Measurements from ENCODE around the gene PRKCA.

Gene PRKCA

DNA sequence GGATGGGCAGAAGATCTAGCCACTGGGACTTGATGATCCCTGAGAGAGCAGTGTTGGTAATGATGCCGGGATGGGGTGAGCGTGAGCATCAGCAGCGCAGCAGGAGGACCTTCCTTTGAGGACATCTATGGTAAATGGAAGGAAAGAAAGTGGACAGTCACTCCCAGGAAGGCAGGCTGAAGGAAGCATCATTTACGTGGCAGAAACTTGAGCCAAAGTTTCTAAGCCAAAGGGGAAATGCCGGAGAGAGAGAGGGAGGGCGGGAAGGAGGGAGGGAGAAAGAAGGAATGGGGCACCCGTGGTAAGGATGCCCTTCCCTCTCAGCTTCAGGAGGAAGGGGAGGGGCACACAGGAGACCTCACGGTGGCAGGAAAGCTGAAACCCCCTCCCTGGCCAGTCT, 446.2 kb downstream of the PRKCA start:
- TF ChIP-seq FOXP2 (optimal IDR thresholded peaks at IDR 0.05; ENCODE audit: borderline replicate concordance, extremely low read depth, extremely low read length, insufficient read depth) (no peak), SIN3A (IDR thresholded peaks at IDR 0.05; ENCODE audit: borderline replicate concordance, insufficient read depth, low read length) (no peak), POLR2AphosphoS5 (IDR thresholded peaks at IDR 0.05; ENCODE audit: low read depth, low read length) (no peak), TAF1 (IDR thresholded peaks at IDR 0.05; ENCODE audit: borderline replicate concordance, insufficient read depth, low read length) (no peak)
- TF ChIP-seq, protein P1, sequence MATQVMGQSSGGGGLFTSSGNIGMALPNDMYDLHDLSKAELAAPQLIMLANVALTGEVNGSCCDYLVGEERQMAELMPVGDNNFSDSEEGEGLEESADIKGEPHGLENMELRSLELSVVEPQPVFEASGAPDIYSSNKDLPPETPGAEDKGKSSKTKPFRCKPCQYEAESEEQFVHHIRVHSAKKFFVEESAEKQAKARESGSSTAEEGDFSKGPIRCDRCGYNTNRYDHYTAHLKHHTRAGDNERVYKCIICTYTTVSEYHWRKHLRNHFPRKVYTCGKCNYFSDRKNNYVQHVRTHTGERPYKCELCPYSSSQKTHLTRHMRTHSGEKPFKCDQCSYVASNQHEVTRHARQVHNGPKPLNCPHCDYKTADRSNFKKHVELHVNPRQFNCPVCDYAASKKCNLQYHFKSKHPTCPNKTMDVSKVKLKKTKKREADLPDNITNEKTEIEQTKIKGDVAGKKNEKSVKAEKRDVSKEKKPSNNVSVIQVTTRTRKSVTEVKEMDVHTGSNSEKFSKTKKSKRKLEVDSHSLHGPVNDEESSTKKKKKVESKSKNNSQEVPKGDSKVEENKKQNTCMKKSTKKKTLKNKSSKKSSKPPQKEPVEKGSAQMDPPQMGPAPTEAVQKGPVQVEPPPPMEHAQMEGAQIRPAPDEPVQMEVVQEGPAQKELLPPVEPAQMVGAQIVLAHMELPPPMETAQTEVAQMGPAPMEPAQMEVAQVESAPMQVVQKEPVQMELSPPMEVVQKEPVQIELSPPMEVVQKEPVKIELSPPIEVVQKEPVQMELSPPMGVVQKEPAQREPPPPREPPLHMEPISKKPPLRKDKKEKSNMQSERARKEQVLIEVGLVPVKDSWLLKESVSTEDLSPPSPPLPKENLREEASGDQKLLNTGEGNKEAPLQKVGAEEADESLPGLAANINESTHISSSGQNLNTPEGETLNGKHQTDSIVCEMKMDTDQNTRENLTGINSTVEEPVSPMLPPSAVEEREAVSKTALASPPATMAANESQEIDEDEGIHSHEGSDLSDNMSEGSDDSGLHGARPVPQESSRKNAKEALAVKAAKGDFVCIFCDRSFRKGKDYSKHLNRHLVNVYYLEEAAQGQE (IDR thresholded peaks at IDR 0.05; ENCODE audit: insufficient read depth in 1 of 2, low read depth in 2 of 2, low read length in 2 of 2): no peak

DNA sequence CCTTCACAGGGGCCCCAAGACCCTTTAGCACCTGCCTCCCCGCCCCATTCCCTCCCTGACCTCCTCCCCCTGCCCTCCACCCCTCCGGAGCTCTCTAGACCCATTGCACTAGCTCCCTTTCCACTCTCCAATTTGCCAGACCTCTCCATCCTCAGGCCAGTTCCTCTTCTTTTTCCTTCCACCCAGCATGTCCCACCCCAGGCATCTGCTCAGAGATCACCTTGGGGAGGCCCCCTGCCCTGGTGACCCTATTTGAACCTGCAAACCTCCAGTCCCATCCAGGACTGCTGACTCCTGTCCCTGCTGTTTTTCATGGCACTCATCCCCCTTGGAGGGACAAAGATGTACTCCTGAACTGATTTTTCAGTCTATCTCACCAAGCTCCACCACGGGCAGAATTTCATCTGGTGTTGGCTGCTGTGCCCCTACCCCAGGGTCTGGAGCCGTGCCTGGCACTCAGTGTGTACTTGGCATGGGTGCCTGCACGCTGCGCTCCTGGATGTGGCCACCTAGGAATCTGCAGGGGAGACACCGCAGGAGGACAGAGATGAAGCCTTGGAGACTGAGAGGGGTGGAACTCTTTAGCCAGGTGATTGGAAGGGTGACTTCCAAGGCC, 446.9 kb downstream of the PRKCA start:
- no peak for TF ChIP-seq POLR2AphosphoS5 (IDR thresholded peaks at IDR 0.05; ENCODE audit: low read depth, low read length)

DNA sequence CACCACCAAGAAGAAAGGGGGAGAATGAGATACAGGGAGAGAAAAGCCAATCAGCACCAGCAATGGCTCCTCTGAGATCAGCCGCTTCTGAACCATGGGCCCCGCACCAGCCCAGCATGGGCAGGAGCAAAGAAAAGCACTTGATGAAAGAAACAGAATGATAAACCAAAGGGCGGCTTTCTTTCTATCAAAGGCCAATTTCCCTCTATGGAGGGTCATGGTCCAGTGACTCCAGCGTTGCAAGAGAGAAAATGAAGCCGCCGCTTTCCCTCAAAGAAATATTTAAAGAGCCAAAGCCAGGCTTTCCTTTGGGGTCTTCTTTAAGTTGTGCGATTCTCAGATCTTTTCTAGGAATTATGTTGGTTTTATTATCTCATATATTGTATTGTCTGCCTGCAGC, 447.7 kb downstream of the PRKCA start:
- TF ChIP-seq POLR2AphosphoS5 (IDR thresholded peaks at IDR 0.05; ENCODE audit: low read depth, low read length) (no peak), SIN3A (IDR thresholded peaks at IDR 0.05; ENCODE audit: borderline replicate concordance, insufficient read depth, low read length) (no peak), FOXP2 (optimal IDR thresholded peaks at IDR 0.05; ENCODE audit: borderline replicate concordance, extremely low read depth, extremely low read length, insufficient read depth) (no peak), TAF1 (IDR thresholded peaks at IDR 0.05; ENCODE audit: borderline replicate concordance, insufficient read depth, low read length) (no peak)
- TF ChIP-seq, protein P1 (IDR thresholded peaks at IDR 0.05; ENCODE audit: insufficient read depth in 1 of 2, low read depth in 2 of 2, low read length in 2 of 2): no peak

DNA sequence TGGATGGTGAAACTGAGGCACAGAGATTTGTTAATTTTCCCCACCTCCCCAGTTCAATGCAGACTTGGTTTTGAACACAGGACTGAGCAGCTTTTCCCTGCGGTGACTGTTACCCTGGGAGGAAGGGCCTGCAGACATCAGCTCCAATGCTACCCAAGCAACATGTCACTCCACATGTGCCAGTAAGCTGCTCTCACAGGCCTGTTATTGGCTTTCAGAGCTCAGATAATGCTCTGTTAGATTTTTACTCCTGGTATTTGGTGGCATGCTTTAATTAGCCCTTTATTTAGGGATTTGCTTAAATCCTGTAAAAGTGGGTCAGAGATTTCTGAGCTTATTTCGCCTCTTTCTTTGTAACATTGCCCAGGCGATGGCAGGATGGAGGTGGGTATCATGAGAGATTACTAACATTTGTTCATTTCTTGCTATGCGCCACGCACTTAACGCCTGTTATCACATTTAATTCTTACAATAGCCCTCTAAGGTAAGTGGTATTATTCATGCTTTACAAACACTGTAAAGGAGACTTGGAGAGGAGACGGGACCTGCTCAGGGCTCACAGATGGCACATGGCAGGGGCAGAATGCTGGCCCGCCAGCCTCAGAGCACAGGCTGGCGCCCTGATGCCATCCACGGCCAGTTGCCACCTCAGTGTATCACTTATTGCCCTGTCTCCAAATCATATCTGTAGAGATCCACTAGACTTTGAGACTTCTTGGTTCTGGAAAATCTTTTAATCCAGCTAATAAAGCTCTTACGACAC, 448.5 kb downstream of the PRKCA start:
- TF ChIP-seq SIN3A (IDR thresholded peaks at IDR 0.05; ENCODE audit: borderline replicate concordance, insufficient read depth, low read length) (no peak), FOXP2 (optimal IDR thresholded peaks at IDR 0.05; ENCODE audit: borderline replicate concordance, extremely low read depth, extremely low read length, insufficient read depth) (no peak), TAF1 (IDR thresholded peaks at IDR 0.05; ENCODE audit: borderline replicate concordance, insufficient read depth, low read length) (no peak), POLR2AphosphoS5 (IDR thresholded peaks at IDR 0.05; ENCODE audit: low read depth, low read length) (no peak)
- TF ChIP-seq, protein P1 (IDR thresholded peaks at IDR 0.05; ENCODE audit: insufficient read depth in 1 of 2, low read depth in 2 of 2, low read length in 2 of 2): no peak

DNA sequence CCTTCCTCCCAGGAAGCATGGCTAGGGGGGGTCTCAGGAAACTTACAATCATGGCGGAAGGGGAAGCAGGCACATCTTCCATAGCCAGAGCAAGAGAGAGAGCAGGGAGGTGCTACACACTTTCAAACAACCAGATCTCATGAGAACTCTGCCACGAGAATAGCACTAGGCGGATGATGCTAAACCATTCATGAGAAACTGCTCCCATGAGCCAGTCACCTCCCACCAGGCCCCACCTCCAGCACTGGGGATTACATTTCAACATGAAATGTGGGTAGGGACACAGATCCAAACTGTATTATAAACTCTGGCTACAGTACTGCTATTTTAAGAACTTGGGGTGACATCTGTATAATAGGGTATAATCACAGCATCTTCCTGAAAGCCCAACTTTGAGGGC, 449.4 kb downstream of the PRKCA start:
- TF ChIP-seq SIN3A (IDR thresholded peaks at IDR 0.05; ENCODE audit: borderline replicate concordance, insufficient read depth, low read length) (no peak), TAF1 (IDR thresholded peaks at IDR 0.05; ENCODE audit: borderline replicate concordance, insufficient read depth, low read length) (no peak), FOXP2 (optimal IDR thresholded peaks at IDR 0.05; ENCODE audit: borderline replicate concordance, extremely low read depth, extremely low read length, insufficient read depth) (no peak), POLR2AphosphoS5 (IDR thresholded peaks at IDR 0.05; ENCODE audit: low read depth, low read length) (no peak)
- TF ChIP-seq, protein P1 (IDR thresholded peaks at IDR 0.05; ENCODE audit: insufficient read depth in 1 of 2, low read depth in 2 of 2, low read length in 2 of 2): no peak
